OCI-LY7 (cell line): Measurements from ENCODE around the gene ABI3BP. TPM values are rescaled to one million over a fixed set of nuclear protein-coding genes. Genes with fewer than 3 reads are reported as not detected.

Source experiments
- BruUV-seq: library from RNA; stranded (reverse); fragments of 400-500 nt; replicated peaks from 2 replicates; lab custom pipeline; 2021; lab: Mats Ljungman, UMichigan
- CTCF ChIA-PET: fragments of 300-600 bp; sonication (Branson Sonifier 250); formaldehyde crosslinking; loops from one replicate; lab custom pipeline; 2022; ENCODE audit warnings: antibody characterized with exemption; ENCODE audit not compliant: unreplicated experiment; lab: Charles Lee
- POLR2A ChIA-PET: fragments of 300-600 bp; sonication (Branson Sonifier 250); formaldehyde crosslinking; loops from one replicate; lab custom pipeline; 2022; ENCODE audit warnings: antibody characterized with exemption; lab: Charles Lee
- DNase-seq: peaks from one replicate; pipeline ENCODE4 v3.0.0-alpha.2; 2015; ENCODE audit warnings: low spot score
- H2AFZ ChIP-seq: fragments of 200-600 bp; sonication (generic), shearing (Covaris generic); 2 replicates; pipeline ENCODE4 v1.6.1; 2014; ENCODE audit warnings: mild to moderate bottlenecking, antibody characterized with exemption, low read length, moderate library complexity
- H3K27ac ChIP-seq: fragments of 200-600 bp; sonication (generic); 2 replicates; pipeline ENCODE4 v1.5.1; 2014; ENCODE audit warnings: mixed run types, low read depth, mild to moderate bottlenecking, moderate library complexity, low read length, inconsistent platforms; ENCODE audit not compliant: poor library complexity, severe bottlenecking
- H3K36me3 ChIP-seq: fragments of 200-600 bp; sonication (generic); 2 replicates; pipeline ENCODE4 v1.6.1; 2014; ENCODE audit warnings: mild to moderate bottlenecking, antibody characterized with exemption, low read length, moderate library complexity, mixed read lengths; ENCODE audit not compliant: insufficient read depth
- H3K4me1 ChIP-seq: fragments of 200-600 bp; sonication (generic); 2 replicates; pipeline ENCODE4 v1.5.1; 2014; ENCODE audit warnings: mild to moderate bottlenecking, low read length; ENCODE audit not compliant: insufficient read depth, poor library complexity, severe bottlenecking
- H3K4me2 ChIP-seq: fragments of 200-600 bp; sonication (generic); 2 replicates; pipeline ENCODE4 v1.6.1; 2014; ENCODE audit warnings: mild to moderate bottlenecking, low read length
- H3K4me3 ChIP-seq: fragments of 200-600 bp; sonication (generic); 2 replicates; pipeline ENCODE4 v1.5.1; 2014; ENCODE audit warnings: mild to moderate bottlenecking, low read depth, low read length; ENCODE audit not compliant: poor library complexity, severe bottlenecking
- H3K79me2 ChIP-seq: fragments of 200-600 bp; sonication (generic); 2 replicates; pipeline ENCODE4 v1.6.1; 2016; ENCODE audit warnings: low read depth, mild to moderate bottlenecking, low read length, moderate library complexity, mixed read lengths; ENCODE audit not compliant: insufficient read depth
- H3K9me2 ChIP-seq: fragments of 200-600 bp; sonication (generic); 2 replicates; pipeline ENCODE4 v1.6.1; 2016; ENCODE audit warnings: mild to moderate bottlenecking, low read length, mixed read lengths; ENCODE audit not compliant: insufficient read depth
- H3K9me3 ChIP-seq: fragments of 200-600 bp; sonication (generic); 2 replicates; pipeline ENCODE4 v1.6.1; 2014; ENCODE audit warnings: mild to moderate bottlenecking, mixed run types, low read length, mixed read lengths
- H4K20me1 ChIP-seq: fragments of 200-600 bp; sonication (generic); 2 replicates; pipeline ENCODE4 v1.6.1; 2014; ENCODE audit warnings: mild to moderate bottlenecking, antibody characterized with exemption, low read length, moderate library complexity, mixed read lengths; ENCODE audit not compliant: insufficient read depth
- CTCF ChIP-seq: fragments of 200-600 bp; sonication (generic); conservative IDR thresholded peaks from 2 replicates; pipeline ENCODE4 v1.5.1; 2014; ENCODE audit warnings: mild to moderate bottlenecking, antibody characterized with exemption, low read length, moderate library complexity, mixed read lengths
- EZH2phosphoT487 ChIP-seq: fragments of 200-600 bp; sonication (generic); IDR thresholded peaks from 2 replicates; pipeline ENCODE4 v1.6.1; 2018; ENCODE audit warnings: low read depth, borderline replicate concordance, mild to moderate bottlenecking, mixed run types, antibody characterized with exemption, low read length, moderate library complexity, mixed read lengths
- intact Hi-C: fragments of 100-400 bp; cut with micrococcal nuclease; formaldehyde crosslinking; loops from one replicate; pipeline ENCODE4 v1.10.0; 2022; ENCODE audit not compliant: unreplicated experiment
- total RNA-seq, 2 experiments: library from RNA; depleted of rRNA in 1 of 2; stranded (reverse); fragments of >200 nt in 1 of 2; shearing (Covaris generic) in 1 of 2; gene quantifications; 2 replicates each; pipeline ENCODE4 v1.2.3, GENCODE V29; 2014 to 2022

Gene ABI3BP
- total RNA-seq, 2 experiments from 2014 or later: not detected

DNA sequence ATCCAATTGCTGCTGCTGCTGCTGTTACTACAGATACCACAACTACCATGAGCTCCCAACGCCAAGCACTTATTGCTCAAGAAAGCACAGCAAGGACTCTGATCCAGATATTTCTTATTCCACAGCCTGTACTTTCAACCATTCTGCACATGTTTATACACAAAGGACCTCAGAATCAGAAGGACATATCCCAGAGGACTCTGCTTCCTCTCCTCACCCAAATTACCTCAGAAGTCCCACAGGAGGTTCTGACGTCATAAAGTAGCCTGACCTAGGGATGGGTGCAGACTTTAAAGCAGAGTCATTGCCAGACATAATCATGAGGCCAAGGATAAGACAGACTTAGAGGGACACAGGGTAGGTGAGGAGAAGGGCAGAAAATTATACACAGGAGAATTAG, 115.9 kb downstream of the ABI3BP start:
- no TSS peak for BruUV-seq
- Histone ChIP-seq H3K4me2 (no peak overlapping the region), H3K4me1 (no peaks in the 10 kb centered on the region), H3K36me3 (no peaks in the 10 kb centered on the region), H3K27ac (no peak overlapping the region), H3K9me3 (no peaks in the 10 kb centered on the region), H3K4me3 (no peak overlapping the region), H2AFZ (no peak overlapping the region), H4K20me1 (no peaks in the 10 kb centered on the region), H3K9me2 (no peaks in the 10 kb centered on the region), H3K79me2 (no peaks in the 10 kb centered on the region)
- ChIA-PET POLR2A (interaction anchor here (1.5 kb wide), 1 partner anchor 286 kb away, joined by 3 read pairs; no protein-coding TSS in a partner anchor), CTCF (no interaction called here)
- no peak for DNase-seq
- intact Hi-C loops: no loop called here
- TF ChIP-seq CTCF (no peak), EZH2phosphoT487 (no peak)

GRCh38 chr3:100875239-100875638, 118.0 kb downstream of the ABI3BP start:
- H3K4me2 ChIP-seq: no peak overlapping the region
- ChIA-PET CTCF (no interaction called here), POLR2A (interaction anchor here (0.6 to 1.9 kb wide), 4 partner anchors 10 to 104 kb away, joined by 3 to 12 read pairs (median 4); no protein-coding TSS in a partner anchor)
- H3K4me1 ChIP-seq: no peaks in the 10 kb centered on the region
- no peak overlapping the region for H3K27ac ChIP-seq
- H2AFZ ChIP-seq: no peak overlapping the region
- intact Hi-C loops: no loop called here
- H4K20me1 ChIP-seq: no peaks in the 10 kb centered on the region
- TF ChIP-seq CTCF (no peak), EZH2phosphoT487 (no peak)
- H3K79me2 ChIP-seq: no peaks in the 10 kb centered on the region
- BruUV-seq: no TSS peak
- no peak for DNase-seq
- no peaks in the 10 kb centered on the region for H3K36me3 ChIP-seq
- H3K9me2 ChIP-seq: no peaks in the 10 kb centered on the region
- no peaks in the 10 kb centered on the region for H3K9me3 ChIP-seq
- H3K4me3 ChIP-seq: no peak overlapping the region

DNA sequence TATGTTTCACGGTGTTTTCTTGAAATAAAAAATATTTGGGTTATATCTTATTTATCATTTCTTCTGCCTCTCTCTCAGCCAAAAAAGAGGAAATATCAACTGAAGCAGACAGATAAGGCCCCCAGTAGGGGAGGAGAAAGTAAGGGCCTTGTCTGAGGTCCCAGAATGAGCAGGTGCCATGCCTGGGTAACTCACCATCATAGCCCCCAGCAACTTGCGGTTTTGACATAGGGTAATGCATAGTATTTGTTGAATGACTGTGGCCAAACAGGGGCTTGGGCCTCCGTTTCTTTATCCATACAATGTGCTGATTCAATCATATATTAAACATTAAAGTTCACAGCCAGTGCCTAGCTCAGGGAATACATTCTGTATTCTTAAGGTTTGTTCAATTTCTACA, 119.6 kb downstream of the ABI3BP start:
- TF ChIP-seq CTCF (no peak), EZH2phosphoT487 (no peak)
- Histone ChIP-seq H3K9me3 (no peaks in the 10 kb centered on the region), H2AFZ (no peak overlapping the region), H3K27ac (no peak overlapping the region), H4K20me1 (no peaks in the 10 kb centered on the region), H3K4me2 (no peak overlapping the region), H3K9me2 (no peaks in the 10 kb centered on the region), H3K36me3 (no peaks in the 10 kb centered on the region), H3K4me1 (no peaks in the 10 kb centered on the region), H3K79me2 (no peaks in the 10 kb centered on the region), H3K4me3 (no peak overlapping the region)
- ChIA-PET POLR2A (interaction anchor here (0.6 kb wide), 1 partner anchor 62 kb away, joined by 3 read pairs; no protein-coding TSS in a partner anchor), CTCF (no interaction called here)
- no peak for DNase-seq
- intact Hi-C loops: no loop called here
- BruUV-seq: no TSS peak
